GM12878 (cell line): Measurements from ENCODE around the gene NLRC3. TPM values are rescaled to one million over a fixed set of nuclear protein-coding genes. Genes with fewer than 3 reads are reported as not detected.

Experiments used
- CREB1 ChIP-seq: IDR thresholded peaks from 2 replicates; pipeline ENCODE4 v1.6.1; 2012; ENCODE audit warnings: low read depth, mild to moderate bottlenecking, inconsistent platforms
- ESRRA ChIP-seq: IDR thresholded peaks from 2 replicates; pipeline ENCODE4 v1.6.1; 2012; ENCODE audit warnings: mild to moderate bottlenecking, low read length, improper control_type of control experiment
- HDGF ChIP-seq: fragments of 450-650 bp; IDR thresholded peaks from 2 replicates; pipeline ENCODE4 v1.6.1; 2016; ENCODE audit warnings: antibody characterized with exemption
- KDM1A ChIP-seq: fragments of 200-600 bp; sonication (generic); IDR thresholded peaks from 2 replicates; pipeline ENCODE4 v1.6.1; 2016; ENCODE audit warnings: borderline replicate concordance
- POU2F2 ChIP-seq: IDR thresholded peaks from 3 replicates; pipeline ENCODE4 v1.6.1; 2011; ENCODE audit warnings: low read depth, mild to moderate bottlenecking, low read length, borderline replicate concordance
- RAD51 ChIP-seq: fragments of 450-650 bp; IDR thresholded peaks from 2 replicates; pipeline ENCODE4 v1.6.1; 2016; ENCODE audit warnings: moderate library complexity, mild to moderate bottlenecking, inconsistent platforms
- TCF7 ChIP-seq: IDR thresholded peaks from 2 replicates; pipeline ENCODE4 v1.6.1; 2014; ENCODE audit warnings: antibody characterized with exemption, borderline replicate concordance
- YBX1 ChIP-seq: fragments of 450-650 bp; IDR thresholded peaks from 2 replicates; pipeline ENCODE4 v1.6.1; 2016; ENCODE audit warnings: antibody characterized with exemption
- polyA plus RNA-seq, 11 experiments: library from polyadenylated mRNA; depleted of rRNA in 4 of 11; unstranded in 6 of 11; stranded (reverse) in 5 of 11; fragments of >200 nt; fragmentation: Nextera tagmentation in 4 of 11; fragmentation: Illumina TruSeq in 1 of 11; extraction: Ambion mirVana in 4 of 11; extraction: Trizol in 1 of 11; gene quantifications; 1 replicate in 1 of 11; 2 replicates in 10 of 11; pipeline versions ENCODE4 v1.2.1 to v1.2.3, GENCODE V29; 2011 to 2016; ENCODE audit warnings: inconsistent platforms in 2 of 11, missing spikeins in 2 of 11, low read depth in 1 of 11
- total RNA-seq, 4 experiments: library from RNA; depleted of rRNA in 3 of 4; stranded (reverse); fragments of >200 nt in 3 of 4; fragmentation: Illumina TruSeq in 1 of 4; extraction: Trizol in 1 of 4; gene quantifications; 2 replicates each; pipeline versions ENCODE4 v1.2.1 to v1.2.3, GENCODE V29; 2013 to 2021
- TF ChIP-seq, protein P1 (sequence below): fragments of 450-650 bp; IDR thresholded peaks from 2 replicates; pipeline ENCODE4 v1.6.1; 2016; ENCODE audit warnings: mild to moderate bottlenecking

NLRC3 gene
- total and polyA plus RNA-seq, 10 of the 15 experiments (the other 5 are each of a cell fraction or from before 2014, with no cell fraction given), result 2.2 to 17.8 (median 7.6) TPM

- TF ChIP-seq YBX1, result no peak
- TF ChIP-seq ESRRA, result no peak
- TF ChIP-seq, protein P1, sequence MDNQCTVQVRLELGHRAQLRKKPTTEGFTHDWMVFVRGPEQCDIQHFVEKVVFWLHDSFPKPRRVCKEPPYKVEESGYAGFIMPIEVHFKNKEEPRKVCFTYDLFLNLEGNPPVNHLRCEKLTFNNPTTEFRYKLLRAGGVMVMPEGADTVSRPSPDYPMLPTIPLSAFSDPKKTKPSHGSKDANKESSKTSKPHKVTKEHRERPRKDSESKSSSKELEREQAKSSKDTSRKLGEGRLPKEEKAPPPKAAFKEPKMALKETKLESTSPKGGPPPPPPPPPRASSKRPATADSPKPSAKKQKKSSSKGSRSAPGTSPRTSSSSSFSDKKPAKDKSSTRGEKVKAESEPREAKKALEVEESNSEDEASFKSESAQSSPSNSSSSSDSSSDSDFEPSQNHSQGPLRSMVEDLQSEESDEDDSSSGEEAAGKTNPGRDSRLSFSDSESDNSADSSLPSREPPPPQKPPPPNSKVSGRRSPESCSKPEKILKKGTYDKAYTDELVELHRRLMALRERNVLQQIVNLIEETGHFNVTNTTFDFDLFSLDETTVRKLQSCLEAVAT, result peak; percentile 84
- TF ChIP-seq TCF7, result no peak
- TF ChIP-seq RAD51, result peak; percentile 69
- TF ChIP-seq KDM1A, result no peak
- no peak for TF ChIP-seq CREB1
- TF ChIP-seq POU2F2, result peak; percentile 85; the same call in 1 of the 3 replicates
- TF ChIP-seq HDGF, result no peak
These were observed 35.6 kb upstream of the NLRC3 start (continued) for GRCh38 chr16:3612510-3613466.
